Pons (tissue), 1 donor: Measurements from ENCODE around the gene BABAM2.
"Not testable (repeated sequence)": the region's sequence is repeated elsewhere in the genome, so short reads cannot be mapped to it uniquely, and the experiment has no call there.

Source experiments
- DNase-seq: peaks from one replicate; pipeline ENCODE4 v3.0.0-alpha.2; 2016; ENCODE audit warnings: low spot score

Gene BABAM2

GRCh38 chr2:27890146-27890923, at the start of gene BABAM2, which contains the start of gene RBKS:
BABAM2 (plus strand) TSS chr2:27890729; CDS start chr2:27894557, 3,828 bp downstream.
RBKS (minus strand) TSS chr2:27890387; CDS start chr2:27890345, 42 bp downstream.
- peak; percentile 66 for DNase-seq

GRCh38 chr2:27842894-27843293, 47.6 kb upstream of the BABAM2 start:
- no peak for DNase-seq

DNA sequence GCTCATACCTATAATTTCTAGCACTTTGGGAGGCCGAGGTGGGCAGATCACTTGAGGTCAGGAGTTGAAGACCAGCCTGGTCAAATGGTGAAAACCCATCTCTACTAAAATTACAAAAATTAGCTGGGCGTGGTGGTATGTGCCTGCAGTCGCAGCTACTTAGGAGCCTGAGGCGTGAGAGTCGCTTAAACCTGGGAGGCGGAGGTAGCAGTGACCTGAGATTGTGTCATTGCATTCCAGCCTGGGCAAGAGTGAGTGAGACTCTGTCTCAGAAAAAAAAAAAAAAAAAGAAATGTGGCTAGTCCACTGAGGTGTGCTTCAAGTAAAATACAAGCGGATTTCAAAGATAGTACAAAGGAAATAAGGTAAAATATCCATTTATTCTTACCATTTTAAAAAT, 46.5 kb upstream of the BABAM2 start:
- no peak for DNase-seq

GRCh38 chr2:27844821-27845255, 45.7 kb upstream of the BABAM2 start:
- DNase-seq = peak; percentile 33

- no peak for DNase-seq
These were observed 43.2 kb upstream of the BABAM2 start for GRCh38 chr2:27847333-27847732.

DNA sequence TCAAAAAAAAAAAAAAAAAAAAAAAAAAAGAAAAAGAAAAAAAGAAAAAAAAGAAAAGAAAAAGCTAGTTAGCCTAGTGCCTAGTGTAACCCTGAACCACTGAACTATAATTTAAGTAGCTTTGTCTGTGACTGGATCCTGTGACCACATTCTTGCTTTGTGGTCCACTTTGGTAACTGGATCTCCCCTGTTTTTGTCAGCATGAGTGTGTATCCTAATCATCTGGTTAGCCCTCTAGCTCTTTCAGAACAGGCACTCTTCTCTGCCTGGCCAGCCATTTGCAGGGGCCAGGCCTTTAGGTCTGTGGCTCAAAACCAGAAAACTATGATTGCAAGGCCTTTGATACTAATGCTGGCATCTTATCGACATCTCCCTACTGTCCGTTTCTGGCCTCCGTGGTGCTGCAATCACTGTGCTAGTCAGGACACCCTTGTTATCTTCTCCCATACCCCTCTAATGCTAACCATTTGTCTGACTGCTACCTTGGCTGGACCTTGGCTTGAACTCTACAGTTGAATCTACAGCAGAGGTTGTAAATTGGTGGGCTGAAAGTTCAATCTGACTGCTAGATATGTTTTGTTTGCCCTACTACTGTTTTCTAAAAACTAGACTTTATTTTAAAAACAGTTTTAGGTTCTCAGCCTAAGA, 40.8 kb upstream of the BABAM2 start:
- no peak for DNase-seq

GRCh38 chr2:27852691-27853090, 37.8 kb upstream of the BABAM2 start:
- DNase-seq = no peak

DNA sequence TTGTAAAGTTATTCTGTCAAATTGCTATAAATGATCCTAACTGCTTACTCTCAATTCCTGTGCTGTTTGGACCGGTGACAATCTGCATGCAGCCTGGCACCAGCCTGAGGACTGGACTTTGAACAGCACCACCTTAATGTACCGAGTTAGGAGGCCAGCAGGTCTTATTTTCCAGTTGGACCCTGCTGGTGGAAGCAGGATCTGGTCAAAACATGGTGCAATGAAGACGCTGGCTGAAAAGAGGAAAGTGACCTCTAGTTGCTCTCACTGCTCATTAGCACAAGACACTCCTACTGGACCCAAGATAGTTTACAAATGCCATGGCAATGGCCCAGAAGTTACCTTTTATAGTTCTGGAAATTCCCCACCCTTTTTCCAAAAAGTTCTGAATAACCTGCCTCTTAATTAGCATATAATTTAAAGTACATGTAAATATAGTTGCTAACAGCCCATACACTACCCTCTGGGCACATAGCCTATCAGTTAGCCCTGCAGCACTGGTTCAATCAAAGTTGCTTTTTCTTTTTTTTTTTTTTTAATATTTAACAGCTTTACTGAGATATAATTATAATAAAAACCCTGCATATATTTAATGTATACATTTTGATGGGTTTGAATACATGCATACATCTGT, 36.2 kb upstream of the BABAM2 start:
- no peak for DNase-seq

DNA sequence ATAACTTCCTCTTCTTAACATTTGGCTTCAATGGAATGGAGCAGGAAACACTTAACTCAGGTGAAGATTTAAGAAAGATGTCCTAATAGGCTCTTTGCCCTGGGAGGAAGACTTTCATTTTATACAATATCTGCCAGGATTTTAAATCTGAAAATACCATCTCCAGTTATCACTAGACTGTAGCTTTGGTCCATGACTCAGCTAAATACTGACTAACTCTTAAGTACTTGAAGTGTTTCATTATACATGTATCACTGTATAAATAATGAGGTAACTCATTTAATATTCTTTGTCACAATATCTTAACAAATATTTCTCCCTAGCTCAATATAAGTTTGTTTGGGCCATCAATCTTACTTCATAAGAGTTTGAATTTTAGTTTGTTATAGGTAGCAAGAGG, 35.1 kb upstream of the BABAM2 start:
- no peak for DNase-seq

DNA sequence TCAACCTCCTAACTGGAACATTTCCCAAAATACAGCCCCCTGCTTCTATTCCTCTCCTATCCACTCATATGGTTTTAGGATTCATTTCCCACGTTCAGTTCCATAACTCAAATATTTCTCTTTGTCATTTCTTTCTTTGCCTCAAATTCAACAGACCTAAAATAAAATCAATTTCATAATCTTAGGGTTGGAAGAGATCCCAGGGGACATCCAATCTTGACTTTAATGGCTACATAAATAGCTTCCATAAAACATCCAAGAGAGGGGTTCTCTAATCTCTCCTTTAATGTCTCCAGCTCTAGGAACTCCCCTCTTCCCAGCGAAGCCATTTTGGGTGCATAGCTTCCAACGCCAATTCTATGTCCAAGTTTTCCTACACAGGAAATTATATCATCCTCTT, 34.1 kb upstream of the BABAM2 start:
- DNase-seq = no peak

GRCh38 chr2:27856956-27857355, 33.6 kb upstream of the BABAM2 start:
- DNase-seq = no peak

DNA sequence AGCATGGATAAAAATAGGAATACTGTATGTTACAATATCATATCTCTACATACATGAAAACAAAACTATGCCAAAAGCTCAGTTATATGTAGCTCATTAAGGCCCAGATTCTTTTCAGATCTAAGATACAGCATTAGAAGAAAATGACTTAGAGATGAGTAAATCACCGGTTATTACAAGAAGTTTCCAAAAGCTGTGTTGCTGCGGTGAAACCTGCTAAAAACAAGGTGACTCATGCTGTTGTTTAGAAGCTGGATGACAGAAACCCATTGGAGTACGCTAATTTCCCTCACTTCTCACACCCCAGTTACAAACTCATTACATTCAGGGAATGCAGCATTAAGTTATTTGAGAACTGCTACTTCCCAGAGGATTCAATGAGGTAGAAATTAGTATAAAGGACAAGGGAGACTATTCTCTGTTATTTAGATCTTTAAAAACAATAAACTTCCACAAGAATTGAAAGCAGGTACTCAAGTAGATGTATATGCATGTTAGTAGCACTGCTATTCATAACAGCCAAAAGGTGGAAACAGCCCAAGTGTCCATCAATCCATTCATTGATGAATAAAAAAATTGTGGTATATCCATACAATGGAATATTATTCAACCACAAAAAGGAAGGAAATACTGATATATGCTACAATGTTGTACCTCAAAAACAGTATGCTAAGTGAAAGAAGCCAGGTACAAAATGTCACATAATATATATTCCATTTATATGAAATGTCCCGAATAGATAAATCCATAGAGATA, 32.9 kb upstream of the BABAM2 start:
- DNase-seq = no peak

- DNase-seq = no peak
These were observed 30.4 kb upstream of the BABAM2 start for GRCh38 chr2:27860111-27860510.

GRCh38 chr2:27863146-27863545, 27.4 kb upstream of the BABAM2 start:
- DNase-seq = no peak

GRCh38 chr2:27863955-27864354, 26.6 kb upstream of the BABAM2 start:
- not testable (repeated sequence) for DNase-seq

DNA sequence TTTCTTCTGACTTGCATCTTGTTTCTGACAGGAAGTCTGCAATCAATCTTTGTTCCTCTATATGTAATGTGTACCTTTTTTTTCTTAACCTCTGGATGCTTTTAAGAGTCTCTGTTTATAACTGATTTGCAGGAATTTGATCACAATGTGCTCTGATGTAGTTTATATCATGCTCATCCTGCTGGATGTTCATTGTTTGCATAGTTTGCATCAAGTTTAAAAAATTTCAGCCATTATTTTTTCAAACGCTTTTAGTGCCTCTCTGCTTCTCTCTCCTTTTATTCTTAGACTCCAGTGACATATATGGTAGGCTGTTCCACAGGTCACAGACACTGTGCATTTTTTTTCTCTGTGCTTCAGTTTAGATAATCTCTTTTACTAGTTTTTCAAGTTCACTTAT, 24.3 kb upstream of the BABAM2 start:
- no peak for DNase-seq

- DNase-seq = no peak
These were observed 20.8 kb upstream of the BABAM2 start for GRCh38 chr2:27869763-27870162.

DNA sequence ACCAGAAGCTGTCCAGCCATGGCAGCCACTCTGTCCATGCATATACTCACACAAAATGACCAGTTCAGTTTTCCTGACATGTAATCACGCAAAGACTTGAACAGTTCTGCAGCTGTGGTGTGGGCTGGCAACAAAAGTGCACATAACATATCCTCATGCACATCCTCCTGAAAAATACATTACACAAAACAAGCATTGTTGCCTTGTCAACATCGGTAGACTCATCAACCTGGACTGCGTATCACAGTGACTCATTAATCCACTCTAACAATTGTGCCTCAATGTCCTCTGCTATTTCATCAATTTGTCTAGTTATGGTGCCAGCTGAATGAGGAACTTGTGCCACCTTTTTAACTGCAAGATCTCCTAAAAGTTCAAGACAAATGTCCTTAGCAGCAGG, 19.8 kb upstream of the BABAM2 start:
- DNase-seq = no peak

DNA sequence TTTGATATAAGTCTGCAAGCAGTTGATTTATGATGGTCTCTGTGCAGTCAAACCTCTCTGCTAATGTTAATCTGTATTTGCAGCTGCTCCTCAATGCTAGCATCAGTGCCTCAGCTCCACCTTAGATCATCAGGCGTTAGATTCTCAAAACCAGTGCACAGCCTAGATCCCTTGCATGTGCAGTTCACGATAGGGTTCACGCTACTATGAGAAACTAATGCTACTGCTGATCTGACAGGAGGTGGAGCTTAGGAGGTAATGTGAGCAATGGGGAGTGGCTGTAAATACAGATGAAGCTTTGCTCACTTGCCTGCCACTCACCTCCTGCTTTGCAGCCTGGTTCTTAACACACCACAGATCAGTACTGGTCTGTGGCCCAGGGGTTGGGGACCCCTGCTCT, 18.7 kb upstream of the BABAM2 start:
- DNase-seq = no peak

GRCh38 chr2:27873091-27873490, 17.4 kb upstream of the BABAM2 start:
- DNase-seq = no peak

- no peak for DNase-seq
These were observed 15.2 kb upstream of the BABAM2 start for GRCh38 chr2:27875089-27875881.
